Spleen (tissue), 7 donors: ENCODE results near the gene CCDC122.

Experiments used
- CTCF ChIP-seq, 11 experiments: fragments of 200-600 bp in 7 of 11; fragments of 450-650 bp in 4 of 11; sonication (generic) in 4 of 11; IDR thresholded peaks in 8 of 11; conservative IDR thresholded peaks in 3 of 11; 1 replicate in 7 of 11; 2 replicates in 4 of 11; pipeline versions ENCODE4 v1.4.0 to v1.8.0; 2016 to 2021; ENCODE audit warnings: antibody characterized with exemption in 11 of 11, inconsistent platforms in 4 of 11, mild to moderate bottlenecking in 1 of 11
- POLR2A ChIP-seq, 3 donors: fragments of 450-650 bp; IDR thresholded peaks; one replicate each; pipeline ENCODE4 v1.5.1; 2017; ENCODE audit warnings: antibody characterized with exemption in 3 of 3, mild to moderate bottlenecking in 1 of 3
- donor health status: DM: no; HTN: no; CAD: no; lungs with moderate emphysema.
- donor health status: DM: no; HTN: no; CAD: no.
- donor health status: DM: no; HTN: no; CAD: no.

GRCh38 chr13:43815204-43815603 lies 64.3 kb downstream of the CCDC122 start:
- TF ChIP-seq CTCF (IDR thresholded peaks at IDR 0.05 in 8 of 11, conservative IDR thresholded peaks at IDR 0.05 in 3 of 11) (no peak), POLR2A (IDR thresholded peaks at IDR 0.05) (no peak)
